HepG2 (cell line): ENCODE data around the gene ANKRD49. TPM values are rescaled to one million over a fixed set of nuclear protein-coding genes. Genes with fewer than 3 reads are reported as not detected.

Experiments
- ATAC-seq: fragments of 200-7000 bp; cut with Tn5 transposase; 3 replicates; pipeline ENCODE4 v1.9.1; 2020; ENCODE audit warnings: mild to moderate bottlenecking, moderate library complexity
- BruUV-seq: library from RNA; stranded (reverse); fragments of 400-500 nt; replicated peaks from 2 replicates; lab custom pipeline; 2021; lab: Mats Ljungman, UMichigan
- CTCF ChIA-PET: fragments of 300-600 bp; formaldehyde crosslinking; extraction: SDS; loops from one replicate; lab custom pipeline; 2021; ENCODE audit warnings: low total read pairs, inconsistent platforms, low intra/inter-chr PET ratio; lab: Yijun Ruan, JAX
- POLR2A ChIA-PET: fragments of 350-600 bp; sonication (Branson Sonifier 250); formaldehyde crosslinking; loops from one replicate; lab custom pipeline; 2020; ENCODE audit warnings: antibody characterized with exemption, inconsistent platforms; lab: Yijun Ruan, JAX
- DNase-seq: peaks from one replicate; pipeline ENCODE4 v3.0.0-alpha.2; 2015; ENCODE audit warnings: low spot score
- FAIRE-seq: peaks from 3 replicates; lab custom pipeline; 2011; peaks lifted over from hg19 to GRCh38; lab: Jason Lieb, UNC
- H2AFZ ChIP-seq: one replicate; pipeline ENCODE4 v1.6.1; 2011; ENCODE audit warnings: low read length, inconsistent platforms
- H3K27ac ChIP-seq: fragments of 300-600 bp; 3 replicates; pipeline ENCODE4 v1.8.0; 2011; ENCODE audit warnings: mixed run types, mild to moderate bottlenecking, mixed read lengths, low read length, inconsistent platforms; ENCODE audit not compliant: insufficient read depth; ENCODE audit errors: extremely low read length
- H3K27me3 ChIP-seq, 2 experiments: fragments of 200-600 bp in 1 of 2; 2 replicates in 1 of 2; 3 replicates in 1 of 2; pipeline versions ENCODE4 v1.6.0 to v1.8.0; 2011; ENCODE audit warnings: low read length in 2 of 2, mild to moderate bottlenecking in 2 of 2, moderate library complexity in 2 of 2, inconsistent platforms in 1 of 2; ENCODE audit not compliant: insufficient read depth in 2 of 2, control insufficient read depth in 1 of 2
- H3K36me3 ChIP-seq, 2 experiments: fragments of 200-600 bp in 1 of 2; replicated peaks in 1 of 2; 2 replicates in 1 of 2; 3 replicates in 1 of 2; pipeline versions ENCODE4 v1.5.1 to v1.8.0; 2011; ENCODE audit warnings: low read length in 2 of 2, inconsistent platforms in 1 of 2; ENCODE audit not compliant: insufficient read depth in 2 of 2, control insufficient read depth in 1 of 2
- H3K4me1 ChIP-seq: 2 replicates; pipeline ENCODE4 v1.5.1; 2012; ENCODE audit warnings: low read length, inconsistent platforms; ENCODE audit not compliant: insufficient read depth
- H3K4me2 ChIP-seq: 2 replicates; pipeline ENCODE4 v1.6.0; 2011; ENCODE audit warnings: low read depth, low read length, inconsistent platforms
- H3K4me3 ChIP-seq, 3 experiments: fragments of 200-600 bp in 1 of 3; sonication (generic), shearing (Covaris generic) in 1 of 3; replicated peaks in 1 of 3; 2 replicates each; pipeline ENCODE4 v1.5.1; 2011 to 2016; ENCODE audit warnings: low read length in 3 of 3, inconsistent platforms in 2 of 3, low read depth in 2 of 3, mild to moderate bottlenecking in 2 of 3, control low read depth in 1 of 3, mixed read lengths in 1 of 3; ENCODE audit not compliant: insufficient read depth in 1 of 3
- H3K79me2 ChIP-seq: one replicate; pipeline ENCODE4 v1.6.1; 2011; ENCODE audit warnings: low read length, inconsistent platforms; ENCODE audit not compliant: insufficient read depth
- H3K9ac ChIP-seq: 2 replicates; pipeline ENCODE4 v1.6.0; 2011; ENCODE audit warnings: mild to moderate bottlenecking, low read depth, low read length, inconsistent platforms; ENCODE audit not compliant: insufficient read depth
- H3K9me3 ChIP-seq: 2 replicates; pipeline ENCODE4 v1.5.1; 2012; ENCODE audit warnings: mild to moderate bottlenecking, low read length
- H4K20me1 ChIP-seq: 2 replicates; pipeline ENCODE4 v1.6.0; 2011; ENCODE audit warnings: inconsistent platforms, mild to moderate bottlenecking, low read length, moderate library complexity; ENCODE audit not compliant: insufficient read depth
- CCAR2 ChIP-seq: fragments of 200-400 bp; formaldehyde crosslinking; optimal IDR thresholded peaks from 2 replicates; pipeline ENCODE3; 2018; ENCODE audit warnings: low read depth, mild to moderate bottlenecking, low read length, moderate library complexity
- DPF2 ChIP-seq: sonication (generic); formaldehyde crosslinking; IDR thresholded peaks from 2 replicates; pipeline ENCODE4 v1.4.0; 2020; ENCODE audit warnings: mild to moderate bottlenecking, low read depth, missing genetic modification reagents, borderline replicate concordance
- DZIP1 ChIP-seq: sonication (generic); formaldehyde crosslinking; IDR thresholded peaks from 2 replicates; pipeline ENCODE4 v1.5.0; 2020; ENCODE audit warnings: mild to moderate bottlenecking, missing genetic modification reagents
- FOXC1 ChIP-seq: sonication (generic); formaldehyde crosslinking; IDR thresholded peaks from 2 replicates; pipeline ENCODE4 v1.8.0; 2022; ENCODE audit warnings: mild to moderate bottlenecking, missing genetic modification reagents, borderline replicate concordance
- KDM1A ChIP-seq: IDR thresholded peaks from 2 replicates; pipeline ENCODE4 v1.6.1; 2016; ENCODE audit warnings: missing compliant biosample characterization
- NFE2L1 ChIP-seq: sonication (generic); formaldehyde crosslinking; IDR thresholded peaks from 2 replicates; pipeline ENCODE4 v1.4.0; 2020; ENCODE audit warnings: missing genetic modification reagents, mild to moderate bottlenecking, borderline replicate concordance
- NR2F6 ChIP-seq, 2 experiments: IDR thresholded peaks; 2 replicates each; pipeline ENCODE4 v1.6.1; 2016; ENCODE audit warnings: antibody characterized with exemption in 1 of 2, mild to moderate bottlenecking in 1 of 2
- PAWR ChIP-seq: sonication (generic); formaldehyde crosslinking; IDR thresholded peaks from 2 replicates; pipeline ENCODE4 v1.4.0; 2020; ENCODE audit warnings: missing genetic modification reagents, mild to moderate bottlenecking, borderline replicate concordance
- PAX8 ChIP-seq: sonication (generic); formaldehyde crosslinking; IDR thresholded peaks from 2 replicates; pipeline ENCODE4 v1.8.0; 2022; ENCODE audit warnings: mild to moderate bottlenecking, missing genetic modification reagents, borderline replicate concordance
- RFX1 ChIP-seq: fragments of 450-650 bp; IDR thresholded peaks from 2 replicates; pipeline ENCODE4 v1.6.1; 2017
- ZNF282 ChIP-seq: fragments of 450-650 bp; IDR thresholded peaks from 2 replicates; pipeline ENCODE4 v1.6.1; 2018; ENCODE audit not compliant: partially characterized antibody
- ZNF567 ChIP-seq: sonication (generic); formaldehyde crosslinking; IDR thresholded peaks from 2 replicates; pipeline ENCODE4 v1.8.1; 2023; ENCODE audit warnings: mild to moderate bottlenecking, missing genetic modification reagents, borderline replicate concordance
- ZNF652 ChIP-seq: IDR thresholded peaks from 2 replicates; pipeline ENCODE4 v1.6.1; 2016; ENCODE audit warnings: low read depth, borderline replicate concordance
- ZNF672 ChIP-seq: sonication (generic); formaldehyde crosslinking; IDR thresholded peaks from 2 replicates; pipeline ENCODE4 v1.8.1; 2022; ENCODE audit warnings: missing genetic modification reagents
- ZNF772 ChIP-seq: sonication (generic); formaldehyde crosslinking; IDR thresholded peaks from 2 replicates; pipeline ENCODE4 v1.5.0; 2020; ENCODE audit warnings: mild to moderate bottlenecking, missing genetic modification reagents
- WGBS: methylation state at CpG from one replicate; pipeline ENCODE4 v1.1.6; 2017; ENCODE audit warnings: low lambda C conversion rate; 5-methylcytosine and 5-hydroxymethylcytosine counted together
- in situ Hi-C: cut with HindIII; loops from 2 replicates; pipeline ENCODE4 v1.10.0; 2017; ENCODE audit warnings: low pct_unique_long_range_greater_than_20kb; ENCODE audit not compliant: extremely low pct_ligation_motif_present
- intact Hi-C: fragments of 100-400 bp; cut with micrococcal nuclease; formaldehyde crosslinking; loops from one replicate; pipeline ENCODE4 v1.10.0; 2022; ENCODE audit not compliant: unreplicated experiment
- polyA plus RNA-seq, 8 experiments: library from polyadenylated mRNA; depleted of rRNA in 3 of 8; stranded (reverse) in 7 of 8; unstranded in 1 of 8; fragments of >200 nt; fragmentation: Illumina TruSeq in 4 of 8; extraction: Trizol in 4 of 8; gene quantifications; 2 replicates each; pipeline versions ENCODE4 v1.2.1 to v1.2.3, GENCODE V29; 2011 to 2016; ENCODE audit warnings: low read depth in 4 of 8, missing spikeins in 1 of 8, mixed read lengths in 1 of 8; ENCODE audit not compliant: insufficient read depth in 1 of 8
- total RNA-seq, 5 experiments: library from RNA; depleted of rRNA; stranded (reverse); fragments of >200 nt; fragmentation: Illumina TruSeq; extraction: Trizol; gene quantifications; 2 replicates each; pipeline ENCODE4 v1.2.3, GENCODE V29; 2016; ENCODE audit warnings: low read depth in 1 of 5
- TF ChIP-seq, protein P1 (sequence below): sonication (generic); formaldehyde crosslinking; IDR thresholded peaks from 2 replicates; pipeline ENCODE4 v1.8.1; 2023; ENCODE audit warnings: mild to moderate bottlenecking, missing genetic modification reagents
- TF ChIP-seq, protein P2 (sequence below): sonication (generic); formaldehyde crosslinking; IDR thresholded peaks from 2 replicates; pipeline ENCODE4 v1.4.0; 2020; ENCODE audit warnings: mild to moderate bottlenecking, missing genetic modification reagents
- TF ChIP-seq, protein P3 (sequence below): IDR thresholded peaks from 2 replicates; pipeline ENCODE4 v1.6.1; 2016; ENCODE audit warnings: missing genetic modification reagents, missing compliant biosample characterization
- TF ChIP-seq, protein P4 (sequence below), 2 experiments: sonication (generic) in 1 of 2; formaldehyde crosslinking in 1 of 2; IDR thresholded peaks; 2 replicates each; pipeline versions ENCODE4 v1.4.0 to v1.6.1; 2018 to 2020; ENCODE audit warnings: missing genetic modification reagents in 2 of 2, borderline replicate concordance in 1 of 2, low read depth in 1 of 2, mild to moderate bottlenecking in 1 of 2, missing biosample characterization in 1 of 2

ANKRD49 gene
- total and polyA plus RNA-seq, 2 of the 13 experiments (the other 11 are each of a cell fraction or from before 2014, with no cell fraction given): 14.2 to 14.3 TPM

DNA sequence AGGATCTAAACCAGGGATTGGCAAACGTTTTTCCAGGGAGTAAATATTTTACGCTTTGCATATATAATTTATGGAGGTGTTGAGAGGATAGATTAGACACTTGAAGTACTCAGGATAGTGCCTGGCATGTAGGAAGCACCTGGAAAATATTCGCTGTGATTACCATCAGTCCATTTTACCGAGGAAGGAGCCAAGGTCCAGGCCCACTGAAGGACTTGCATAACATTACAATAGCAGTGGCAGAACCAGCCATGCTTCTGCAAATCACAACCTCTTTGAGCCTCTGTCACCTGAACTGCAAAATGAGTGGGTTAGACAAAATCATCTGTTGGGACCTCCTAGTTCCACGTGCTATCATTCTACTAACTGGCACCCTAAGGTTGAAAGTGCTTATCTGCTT, 55.4 kb downstream of the ANKRD49 start:
- FAIRE-seq (no peak), DNase-seq (no peak), ATAC-seq (no peak)
- Histone ChIP-seq H3K27me3 (no peaks in the 10 kb centered on the region; a peak in 1 of 5 replicates), H3K4me1 (no peaks in the 10 kb centered on the region), H4K20me1 (no peaks in the 10 kb centered on the region), H3K4me2 (no peak overlapping the region), H3K9ac (no peak overlapping the region), H3K4me3 (no peak overlapping the region), H3K79me2 (no peaks in the 10 kb centered on the region), H3K27ac (no peak overlapping the region), H2AFZ (no peak overlapping the region), H3K9me3 (no peaks in the 10 kb centered on the region), H3K36me3 (no peaks in the 10 kb centered on the region)
- no TSS peak for BruUV-seq
- ChIA-PET CTCF (no interaction called here), POLR2A (no interaction called here)
- TF ChIP-seq KDM1A (CRISPR knock-in tag) (no peak), CCAR2 (no peak), FOXC1 (CRISPR knock-in tag) (no peak), RFX1 (no peak), NFE2L1 (no peak), DPF2 (CRISPR knock-in tag) (no peak), PAWR (CRISPR knock-in tag) (no peak), ZNF282 (no peak), ZNF567 (CRISPR knock-in tag) (no peak), ZNF672 (CRISPR knock-in tag) (no peak), ZNF652 (CRISPR knock-in tag) (no peak), NR2F6 (IDR thresholded peaks at IDR 0.05) (no peak), NR2F6 (CRISPR knock-in tag; IDR thresholded peaks at IDR 0.05) (no peak), ZNF772 (CRISPR knock-in tag) (no peak), PAX8 (no peak), DZIP1 (CRISPR knock-in tag) (no peak)
- TF ChIP-seq, protein P1, sequence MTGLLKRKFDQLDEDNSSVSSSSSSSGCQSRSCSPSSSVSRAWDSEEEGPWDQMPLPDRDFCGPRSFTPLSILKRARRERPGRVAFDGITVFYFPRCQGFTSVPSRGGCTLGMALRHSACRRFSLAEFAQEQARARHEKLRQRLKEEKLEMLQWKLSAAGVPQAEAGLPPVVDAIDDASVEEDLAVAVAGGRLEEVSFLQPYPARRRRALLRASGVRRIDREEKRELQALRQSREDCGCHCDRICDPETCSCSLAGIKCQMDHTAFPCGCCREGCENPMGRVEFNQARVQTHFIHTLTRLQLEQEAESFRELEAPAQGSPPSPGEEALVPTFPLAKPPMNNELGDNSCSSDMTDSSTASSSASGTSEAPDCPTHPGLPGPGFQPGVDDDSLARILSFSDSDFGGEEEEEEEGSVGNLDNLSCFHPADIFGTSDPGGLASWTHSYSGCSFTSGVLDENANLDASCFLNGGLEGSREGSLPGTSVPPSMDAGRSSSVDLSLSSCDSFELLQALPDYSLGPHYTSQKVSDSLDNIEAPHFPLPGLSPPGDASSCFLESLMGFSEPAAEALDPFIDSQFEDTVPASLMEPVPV (CRISPR knock-in tag): no peak
- TF ChIP-seq, protein P2, sequence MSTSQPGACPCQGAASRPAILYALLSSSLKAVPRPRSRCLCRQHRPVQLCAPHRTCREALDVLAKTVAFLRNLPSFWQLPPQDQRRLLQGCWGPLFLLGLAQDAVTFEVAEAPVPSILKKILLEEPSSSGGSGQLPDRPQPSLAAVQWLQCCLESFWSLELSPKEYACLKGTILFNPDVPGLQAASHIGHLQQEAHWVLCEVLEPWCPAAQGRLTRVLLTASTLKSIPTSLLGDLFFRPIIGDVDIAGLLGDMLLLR: no peak
- TF ChIP-seq, protein P3, sequence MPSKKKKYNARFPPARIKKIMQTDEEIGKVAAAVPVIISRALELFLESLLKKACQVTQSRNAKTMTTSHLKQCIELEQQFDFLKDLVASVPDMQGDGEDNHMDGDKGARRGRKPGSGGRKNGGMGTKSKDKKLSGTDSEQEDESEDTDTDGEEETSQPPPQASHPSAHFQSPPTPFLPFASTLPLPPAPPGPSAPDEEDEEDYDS (CRISPR knock-in tag): no peak
- TF ChIP-seq, protein P4, sequence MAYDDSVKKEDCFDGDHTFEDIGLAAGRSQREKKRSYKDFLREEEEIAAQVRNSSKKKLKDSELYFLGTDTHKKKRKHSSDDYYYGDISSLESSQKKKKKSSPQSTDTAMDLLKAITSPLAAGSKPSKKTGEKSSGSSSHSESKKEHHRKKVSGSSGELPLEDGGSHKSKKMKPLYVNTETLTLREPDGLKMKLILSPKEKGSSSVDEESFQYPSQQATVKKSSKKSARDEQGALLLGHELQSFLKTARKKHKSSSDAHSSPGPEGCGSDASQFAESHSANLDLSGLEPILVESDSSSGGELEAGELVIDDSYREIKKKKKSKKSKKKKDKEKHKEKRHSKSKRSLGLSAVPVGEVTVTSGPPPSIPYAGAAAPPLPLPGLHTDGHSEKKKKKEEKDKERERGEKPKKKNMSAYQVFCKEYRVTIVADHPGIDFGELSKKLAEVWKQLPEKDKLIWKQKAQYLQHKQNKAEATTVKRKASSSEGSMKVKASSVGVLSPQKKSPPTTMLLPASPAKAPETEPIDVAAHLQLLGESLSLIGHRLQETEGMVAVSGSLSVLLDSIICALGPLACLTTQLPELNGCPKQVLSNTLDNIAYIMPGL (CRISPR knock-in tag; IDR thresholded peaks at IDR 0.05; ENCODE audit: borderline replicate concordance in 1 of 2, low read depth in 1 of 2): no peak
- in situ Hi-C loops: no loop called here
- intact Hi-C loops: no loop called here
- 13% methylated on average over 5 of the region's 5 CpGs for WGBS
